Measurements from ENCODE around the gene HOATZ. TPM values are rescaled to one million over a fixed set of nuclear protein-coding genes. Genes with fewer than 3 reads are reported as not detected.

HOATZ gene
- total and polyA plus RNA-seq, 10 donors: not detected

- peaks cover 0 to 16% (median 4%) of the 10 kb centered on the region in 6 donors for H3K4me1 ChIP-seq
- H3K27ac ChIP-seq: no peak overlapping the region
- intact Hi-C loops (cut with DNase I; ENCODE audit: low total_unique reads): no loop called here
- no peak overlapping the region for H3K4me3 ChIP-seq
- H3K9me3 ChIP-seq: no peaks in the 10 kb centered on the region
- no peaks in the 10 kb centered on the region for H3K36me3 ChIP-seq
- WGBS, 5 donors: 93 to 100% (median 95%) methylated on average over 3 of the region's 3 CpGs
- H3K27me3 ChIP-seq (replicated peaks in 1 of 7): no peaks in the 10 kb centered on the region
- no peak for DNase-seq
- TF ChIP-seq, protein P1, sequence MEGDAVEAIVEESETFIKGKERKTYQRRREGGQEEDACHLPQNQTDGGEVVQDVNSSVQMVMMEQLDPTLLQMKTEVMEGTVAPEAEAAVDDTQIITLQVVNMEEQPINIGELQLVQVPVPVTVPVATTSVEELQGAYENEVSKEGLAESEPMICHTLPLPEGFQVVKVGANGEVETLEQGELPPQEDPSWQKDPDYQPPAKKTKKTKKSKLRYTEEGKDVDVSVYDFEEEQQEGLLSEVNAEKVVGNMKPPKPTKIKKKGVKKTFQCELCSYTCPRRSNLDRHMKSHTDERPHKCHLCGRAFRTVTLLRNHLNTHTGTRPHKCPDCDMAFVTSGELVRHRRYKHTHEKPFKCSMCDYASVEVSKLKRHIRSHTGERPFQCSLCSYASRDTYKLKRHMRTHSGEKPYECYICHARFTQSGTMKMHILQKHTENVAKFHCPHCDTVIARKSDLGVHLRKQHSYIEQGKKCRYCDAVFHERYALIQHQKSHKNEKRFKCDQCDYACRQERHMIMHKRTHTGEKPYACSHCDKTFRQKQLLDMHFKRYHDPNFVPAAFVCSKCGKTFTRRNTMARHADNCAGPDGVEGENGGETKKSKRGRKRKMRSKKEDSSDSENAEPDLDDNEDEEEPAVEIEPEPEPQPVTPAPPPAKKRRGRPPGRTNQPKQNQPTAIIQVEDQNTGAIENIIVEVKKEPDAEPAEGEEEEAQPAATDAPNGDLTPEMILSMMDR (IDR thresholded peaks at IDR 0.05 in 8 of 11, conservative IDR thresholded peaks at IDR 0.05 in 3 of 11): no peak
- TF ChIP-seq POLR2AphosphoS5 (IDR thresholded peaks at IDR 0.05) (no peak), POLR2A (IDR thresholded peaks at IDR 0.05) (no peak)
Observed at GRCh38 chr11:111572581-111572980, 58.0 kb downstream of the HOATZ start.

GRCh38 chr11:111573821-111574249 lies 59.3 kb downstream of the HOATZ start:
- intact Hi-C loops (cut with DNase I; ENCODE audit: low total_unique reads): no loop called here
- peak overlapping the region in 3 of 8 donors; percentile 24 to 50 (median 31) for H3K27ac ChIP-seq

DNA sequence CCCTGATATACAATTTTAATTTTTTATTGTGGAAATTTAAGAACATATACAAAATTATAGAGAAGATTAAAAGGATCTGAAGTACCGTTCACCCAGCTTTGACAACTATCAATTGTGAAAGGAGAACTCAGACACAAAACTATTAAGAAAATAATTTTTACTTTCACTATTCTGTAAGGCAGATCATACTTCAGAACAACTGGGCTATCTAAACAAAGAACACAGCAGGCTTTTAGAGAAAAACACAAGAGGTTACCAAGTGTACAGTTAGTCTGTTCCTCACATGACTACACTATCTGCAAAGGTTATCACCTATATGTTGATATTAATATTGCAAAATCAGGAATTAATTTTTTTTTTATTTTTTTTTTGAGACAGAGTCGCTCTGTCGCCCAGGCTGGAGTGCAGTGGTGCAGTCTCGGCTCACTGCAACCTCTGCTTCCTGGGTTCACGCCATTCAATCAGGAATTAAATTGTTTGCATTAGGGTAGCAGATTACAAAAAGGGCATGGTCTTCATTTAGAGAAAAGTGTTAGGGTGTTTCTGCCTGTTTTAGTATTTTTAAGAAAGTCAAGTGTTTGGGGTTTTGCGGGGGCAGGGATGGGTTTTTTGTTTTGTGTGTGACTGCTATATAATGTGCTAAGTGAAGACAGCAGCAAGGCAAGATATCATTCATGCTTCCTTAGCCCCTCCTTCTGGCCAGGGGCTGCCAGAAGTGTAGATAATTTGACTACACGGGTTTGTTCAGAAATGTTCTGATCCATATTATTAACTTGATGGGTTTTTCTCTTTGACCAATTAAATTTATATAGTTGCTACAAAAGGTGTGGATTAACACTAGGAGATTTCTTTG lies 60.0 kb downstream of the HOATZ start:
- Histone ChIP-seq H3K27ac (peak overlapping the region in 3 of 8 donors; percentile 24 to 50 (median 31)), H3K36me3 (no peaks in the 10 kb centered on the region), H3K9me3 (no peaks in the 10 kb centered on the region), H3K27me3 (replicated peaks in 1 of 7) (no peaks in the 10 kb centered on the region), H3K4me1 (peaks cover 0 to 16% (median 4%) of the 10 kb centered on the region in 6 donors), H3K4me3 (peak overlapping the region in 3 of 8 donors; percentile 14 to 37 (median 16))
- no peak for DNase-seq
- 41 to 62% (median 58%) methylated on average over 7 of the region's 7 CpGs for WGBS, 5 donors
- intact Hi-C loops (cut with DNase I; ENCODE audit: low total_unique reads): no loop called here
- TF ChIP-seq POLR2AphosphoS5 (IDR thresholded peaks at IDR 0.05) (no peak), POLR2A (IDR thresholded peaks at IDR 0.05) (no peak)
- TF ChIP-seq, protein P1 (IDR thresholded peaks at IDR 0.05 in 8 of 11, conservative IDR thresholded peaks at IDR 0.05 in 3 of 11): no peak

More at GRCh38 chr11:111573821-111574249, 59.3 kb downstream of the HOATZ start:
- WGBS, 5 donors: 51 to 65% (median 60%) methylated on average over 4 of the region's 4 CpGs
- TF ChIP-seq, protein P1 (IDR thresholded peaks at IDR 0.05 in 8 of 11, conservative IDR thresholded peaks at IDR 0.05 in 3 of 11): no peak
- TF ChIP-seq POLR2A (IDR thresholded peaks at IDR 0.05) (no peak), POLR2AphosphoS5 (IDR thresholded peaks at IDR 0.05) (no peak)
- DNase-seq: no peak
- Histone ChIP-seq H3K27me3 (replicated peaks in 1 of 7) (no peaks in the 10 kb centered on the region), H3K4me3 (no peak overlapping the region), H3K36me3 (no peaks in the 10 kb centered on the region), H3K9me3 (no peaks in the 10 kb centered on the region), H3K4me1 (peaks cover 0 to 16% (median 4%) of the 10 kb centered on the region in 6 donors)

DNA sequence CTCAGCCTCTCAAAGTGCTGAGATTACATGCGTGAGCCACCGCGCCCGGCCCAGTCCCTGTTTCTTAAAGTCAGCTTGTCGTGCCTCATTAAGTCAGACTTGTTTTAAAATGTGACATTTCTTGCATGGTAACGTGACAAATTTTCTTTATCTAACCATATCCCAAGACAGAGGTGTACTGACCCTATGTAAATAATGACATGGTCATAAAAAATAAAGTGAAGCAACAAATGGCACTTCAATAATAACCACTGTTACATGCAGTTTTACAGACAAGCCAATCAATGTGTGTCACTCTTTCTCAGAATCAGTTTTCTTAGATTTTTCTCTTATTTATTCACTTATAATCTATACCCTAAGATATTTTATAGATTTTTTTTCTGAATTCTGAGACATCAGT lies 61.2 kb downstream of the HOATZ start:
- H3K4me1 ChIP-seq: peaks cover 0 to 16% (median 4%) of the 10 kb centered on the region in 6 donors
- no peaks in the 10 kb centered on the region for H3K27me3 ChIP-seq (replicated peaks in 1 of 7)
- no peak overlapping the region for H3K4me3 ChIP-seq
- 92 to 98% (median 95%) methylated on average over 6 of the region's 6 CpGs for WGBS, 5 donors
- intact Hi-C loops (cut with DNase I; ENCODE audit: low total_unique reads): no loop called here
- H3K36me3 ChIP-seq: no peaks in the 10 kb centered on the region
- no peaks in the 10 kb centered on the region for H3K9me3 ChIP-seq
- TF ChIP-seq POLR2AphosphoS5 (IDR thresholded peaks at IDR 0.05): no peak
- no peak for TF ChIP-seq POLR2A (IDR thresholded peaks at IDR 0.05)
- TF ChIP-seq, protein P1 (IDR thresholded peaks at IDR 0.05 in 8 of 11, conservative IDR thresholded peaks at IDR 0.05 in 3 of 11): no peak
- H3K27ac ChIP-seq: no peak overlapping the region
- no peak for DNase-seq

Measured in spleen (tissue), 11 donors.